GM12878 (cell line): ENCODE measurements around the gene HP1BP3. TPM values are rescaled to one million over a fixed set of nuclear protein-coding genes. Genes with fewer than 3 reads are reported as not detected.

ENCODE experiments used
- ATAC-seq: fragments of 200-7000 bp; cut with Tn5 transposase; 3 replicates; pipeline ENCODE4 v1.9.1; 2020; ENCODE audit warnings: mild to moderate bottlenecking, moderate library complexity
- BruUV-seq: library from RNA; stranded (reverse); fragments of 400-500 nt; replicated peaks from 2 replicates; lab custom pipeline; 2021; lab: Mats Ljungman, UMichigan
- CTCF ChIA-PET: fragments of 300-600 bp; sonication (Branson Sonifier 250); formaldehyde crosslinking; extraction: SDS; loops from one replicate; lab custom pipeline; 2021; ENCODE audit warnings: inconsistent platforms; lab: Yijun Ruan, JAX
- POLR2A ChIA-PET: fragments of 350-600 bp; formaldehyde crosslinking; extraction: SDS; loops from one replicate; lab custom pipeline; 2021; ENCODE audit warnings: inconsistent platforms; lab: Charles Lee
- RAD21 ChIA-PET: fragments of 300-600 bp; sonication (Branson Sonifier 250); formaldehyde crosslinking; loops from one replicate; lab custom pipeline; 2023; ENCODE audit warnings: antibody characterized with exemption; ENCODE audit not compliant: unreplicated experiment; lab: Charles Lee
- SMC1A ChIA-PET: fragments of 300-600 bp; sonication (Branson Sonifier 250); formaldehyde crosslinking; loops from one replicate; lab custom pipeline; 2023; ENCODE audit not compliant: unreplicated experiment, uncharacterized antibody; lab: Charles Lee
- DNase-seq: peaks from one replicate; pipeline ENCODE4 v3.0.0-alpha.2; 2011; ENCODE audit warnings: low read depth, low spot score
- FAIRE-seq: peaks from 3 replicates; lab custom pipeline; 2011; peaks lifted over from hg19 to GRCh38; lab: Jason Lieb, UNC
- H2AFZ ChIP-seq: 2 replicates; pipeline ENCODE4 v1.6.0; 2011; ENCODE audit warnings: low read depth, low read length, control low read depth; ENCODE audit not compliant: control insufficient read depth
- H3K27ac ChIP-seq: 2 replicates; pipeline ENCODE4 v1.5.1; 2011; ENCODE audit warnings: control low read depth; ENCODE audit not compliant: control insufficient read depth, insufficient read depth
- H3K27me3 ChIP-seq, 2 experiments: replicated peaks in 1 of 2; 2 replicates each; pipeline versions ENCODE4 v1.6.0 to v1.6.1; 2011; ENCODE audit warnings: low read length in 1 of 2; ENCODE audit not compliant: control insufficient read depth in 2 of 2, insufficient read depth in 2 of 2
- H3K36me3 ChIP-seq, 2 experiments: 2 replicates each; pipeline ENCODE4 v1.5.1; 2011; ENCODE audit warnings: low read length in 1 of 2; ENCODE audit not compliant: control insufficient read depth in 2 of 2, insufficient read depth in 2 of 2
- H3K4me1 ChIP-seq: 2 replicates; pipeline ENCODE4 v1.6.1; 2011; ENCODE audit warnings: mild to moderate bottlenecking, low read length, moderate library complexity, mixed read lengths; ENCODE audit not compliant: control insufficient read depth, insufficient read depth
- H3K4me2 ChIP-seq: 2 replicates; pipeline ENCODE4 v1.6.0; 2011; ENCODE audit warnings: control low read depth; ENCODE audit not compliant: control insufficient read depth, insufficient read depth
- H3K4me3 ChIP-seq: fragments of 200-600 bp; sonication (generic); 2 replicates; pipeline ENCODE4 v1.5.1; 2016
- H3K79me2 ChIP-seq: 2 replicates; pipeline ENCODE4 v1.6.0; 2011; ENCODE audit warnings: low read length; ENCODE audit not compliant: control insufficient read depth, insufficient read depth
- H3K9ac ChIP-seq: 2 replicates; pipeline ENCODE4 v1.8.0; 2011; ENCODE audit warnings: low read length, control low read depth, mixed read lengths; ENCODE audit not compliant: control insufficient read depth, insufficient read depth
- H3K9me3 ChIP-seq: replicated peaks from 3 replicates; pipeline ENCODE4 v1.5.1; 2011; ENCODE audit warnings: mild to moderate bottlenecking, low read length; ENCODE audit not compliant: control insufficient read depth, insufficient read depth
- H4K20me1 ChIP-seq: 2 replicates; pipeline ENCODE4 v1.6.0; 2011; ENCODE audit not compliant: control insufficient read depth, insufficient read depth
- HDAC6 ChIP-seq: fragments of 200-600 bp; sonication (generic); IDR thresholded peaks from one replicate; pipeline ENCODE4 v1.8.0; 2017; ENCODE audit warnings: antibody characterized with exemption; ENCODE audit not compliant: unreplicated experiment
- KDM1A ChIP-seq: fragments of 200-600 bp; sonication (generic); IDR thresholded peaks from 2 replicates; pipeline ENCODE4 v1.6.1; 2016; ENCODE audit warnings: borderline replicate concordance
- POU2F2 ChIP-seq: IDR thresholded peaks from 3 replicates; pipeline ENCODE4 v1.6.1; 2011; ENCODE audit warnings: low read depth, mild to moderate bottlenecking, low read length, borderline replicate concordance
- RAD21 ChIP-seq: IDR thresholded peaks from 2 replicates; pipeline ENCODE4 v1.6.1; 2011; ENCODE audit warnings: mild to moderate bottlenecking, low read depth, low read length, moderate library complexity; ENCODE audit not compliant: insufficient read depth
- RAD51 ChIP-seq: fragments of 450-650 bp; IDR thresholded peaks from 2 replicates; pipeline ENCODE4 v1.6.1; 2016; ENCODE audit warnings: moderate library complexity, mild to moderate bottlenecking, inconsistent platforms
- TAF1 ChIP-seq: IDR thresholded peaks from 2 replicates; pipeline ENCODE4 v1.6.1; 2011; ENCODE audit warnings: mild to moderate bottlenecking, low read depth, low read length, borderline replicate concordance
- ZNF274 ChIP-seq: IDR thresholded peaks from one replicate; pipeline ENCODE4 v1.8.0; 2011; ENCODE audit not compliant: insufficient read length, insufficient read depth
- WGBS: methylation state at CpG from one replicate; pipeline ENCODE4 v1.1.6; 2016; ENCODE audit warnings: low lambda C conversion rate; ENCODE audit not compliant: insufficient replicate concordance, insufficient coverage; ENCODE audit errors: missing lambda C conversion rate; 5-methylcytosine and 5-hydroxymethylcytosine counted together
- in situ Hi-C: fragments of 300-500 bp; cut with MboI; formaldehyde crosslinking; loops from 9 replicates; pipeline ENCODE4 v1.14.3; 2018; ENCODE audit warnings: mixed read lengths
- intact Hi-C: fragments of 100-400 bp; cut with micrococcal nuclease; formaldehyde crosslinking; loops from one replicate; pipeline ENCODE4 v1.14.2; 2022; ENCODE audit not compliant: unreplicated experiment
- polyA plus RNA-seq, 11 experiments: library from polyadenylated mRNA; depleted of rRNA in 4 of 11; unstranded in 6 of 11; stranded (reverse) in 5 of 11; fragments of >200 nt; fragmentation: Nextera tagmentation in 4 of 11; fragmentation: Illumina TruSeq in 1 of 11; extraction: Ambion mirVana in 4 of 11; extraction: Trizol in 1 of 11; gene quantifications; 1 replicate in 1 of 11; 2 replicates in 10 of 11; pipeline versions ENCODE4 v1.2.1 to v1.2.3, GENCODE V29; 2011 to 2016; ENCODE audit warnings: inconsistent platforms in 2 of 11, missing spikeins in 2 of 11, low read depth in 1 of 11
- total RNA-seq, 4 experiments: library from RNA; depleted of rRNA in 3 of 4; stranded (reverse); fragments of >200 nt in 3 of 4; fragmentation: Illumina TruSeq in 1 of 4; extraction: Trizol in 1 of 4; gene quantifications; 2 replicates each; pipeline versions ENCODE4 v1.2.1 to v1.2.3, GENCODE V29; 2013 to 2021
- TF ChIP-seq, protein P1 (sequence below): fragments of 150-350 bp; IDR thresholded peaks from 2 replicates; pipeline ENCODE4 v1.6.1; 2016; ENCODE audit warnings: low read depth, low read length
- TF ChIP-seq, protein P2 (sequence below): fragments of 450-650 bp; IDR thresholded peaks from 2 replicates; pipeline ENCODE4 v1.6.1; 2016; ENCODE audit warnings: mild to moderate bottlenecking
- TF ChIP-seq, protein P3 (sequence below): fragments of 450-650 bp; IDR thresholded peaks from 2 replicates; pipeline ENCODE4 v1.6.1; 2017; ENCODE audit warnings: borderline replicate concordance

The HP1BP3 gene
- total and polyA plus RNA-seq, 10 of the 15 experiments (the other 5 are each of a cell fraction or from before 2014, with no cell fraction given), result 32.6 to 188 (median 133) TPM

DNA sequence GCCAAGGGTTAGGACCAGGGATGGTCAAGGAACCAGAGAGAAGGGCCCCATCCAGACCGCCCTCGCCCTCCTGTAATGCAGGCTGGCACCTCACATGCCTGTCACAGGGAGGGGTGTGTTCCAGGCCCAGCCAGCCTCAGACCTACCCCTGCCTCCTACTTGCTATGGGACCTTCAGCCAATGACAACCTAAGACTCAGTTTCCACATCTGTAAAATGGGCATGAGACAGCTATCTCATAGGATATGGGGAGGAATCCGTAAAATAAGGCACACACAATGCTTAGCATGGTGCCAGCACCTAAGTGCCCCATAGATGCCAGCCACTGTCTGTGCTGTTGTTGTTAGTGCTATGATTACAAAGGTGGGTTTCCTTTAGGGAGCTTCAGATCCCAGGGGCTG, 77.2 kb downstream of the HP1BP3 start (continued):
- TF ChIP-seq, protein P1, sequence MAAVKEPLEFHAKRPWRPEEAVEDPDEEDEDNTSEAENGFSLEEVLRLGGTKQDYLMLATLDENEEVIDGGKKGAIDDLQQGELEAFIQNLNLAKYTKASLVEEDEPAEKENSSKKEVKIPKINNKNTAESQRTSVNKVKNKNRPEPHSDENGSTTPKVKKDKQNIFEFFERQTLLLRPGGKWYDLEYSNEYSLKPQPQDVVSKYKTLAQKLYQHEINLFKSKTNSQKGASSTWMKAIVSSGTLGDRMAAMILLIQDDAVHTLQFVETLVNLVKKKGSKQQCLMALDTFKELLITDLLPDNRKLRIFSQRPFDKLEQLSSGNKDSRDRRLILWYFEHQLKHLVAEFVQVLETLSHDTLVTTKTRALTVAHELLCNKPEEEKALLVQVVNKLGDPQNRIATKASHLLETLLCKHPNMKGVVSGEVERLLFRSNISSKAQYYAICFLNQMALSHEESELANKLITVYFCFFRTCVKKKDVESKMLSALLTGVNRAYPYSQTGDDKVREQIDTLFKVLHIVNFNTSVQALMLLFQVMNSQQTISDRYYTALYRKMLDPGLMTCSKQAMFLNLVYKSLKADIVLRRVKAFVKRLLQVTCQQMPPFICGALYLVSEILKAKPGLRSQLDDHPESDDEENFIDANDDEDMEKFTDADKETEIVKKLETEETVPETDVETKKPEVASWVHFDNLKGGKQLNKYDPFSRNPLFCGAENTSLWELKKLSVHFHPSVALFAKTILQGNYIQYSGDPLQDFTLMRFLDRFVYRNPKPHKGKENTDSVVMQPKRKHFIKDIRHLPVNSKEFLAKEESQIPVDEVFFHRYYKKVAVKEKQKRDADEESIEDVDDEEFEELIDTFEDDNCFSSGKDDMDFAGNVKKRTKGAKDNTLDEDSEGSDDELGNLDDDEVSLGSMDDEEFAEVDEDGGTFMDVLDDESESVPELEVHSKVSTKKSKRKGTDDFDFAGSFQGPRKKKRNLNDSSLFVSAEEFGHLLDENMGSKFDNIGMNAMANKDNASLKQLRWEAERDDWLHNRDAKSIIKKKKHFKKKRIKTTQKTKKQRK, result no peak
- TF ChIP-seq RAD21 (no peak), HDAC6 (no peak), KDM1A (no peak), ZNF274 (no peak)
- TF ChIP-seq, protein P2, sequence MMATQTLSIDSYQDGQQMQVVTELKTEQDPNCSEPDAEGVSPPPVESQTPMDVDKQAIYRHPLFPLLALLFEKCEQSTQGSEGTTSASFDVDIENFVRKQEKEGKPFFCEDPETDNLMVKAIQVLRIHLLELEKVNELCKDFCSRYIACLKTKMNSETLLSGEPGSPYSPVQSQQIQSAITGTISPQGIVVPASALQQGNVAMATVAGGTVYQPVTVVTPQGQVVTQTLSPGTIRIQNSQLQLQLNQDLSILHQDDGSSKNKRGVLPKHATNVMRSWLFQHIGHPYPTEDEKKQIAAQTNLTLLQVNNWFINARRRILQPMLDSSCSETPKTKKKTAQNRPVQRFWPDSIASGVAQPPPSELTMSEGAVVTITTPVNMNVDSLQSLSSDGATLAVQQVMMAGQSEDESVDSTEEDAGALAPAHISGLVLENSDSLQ, result no peak

DNA sequence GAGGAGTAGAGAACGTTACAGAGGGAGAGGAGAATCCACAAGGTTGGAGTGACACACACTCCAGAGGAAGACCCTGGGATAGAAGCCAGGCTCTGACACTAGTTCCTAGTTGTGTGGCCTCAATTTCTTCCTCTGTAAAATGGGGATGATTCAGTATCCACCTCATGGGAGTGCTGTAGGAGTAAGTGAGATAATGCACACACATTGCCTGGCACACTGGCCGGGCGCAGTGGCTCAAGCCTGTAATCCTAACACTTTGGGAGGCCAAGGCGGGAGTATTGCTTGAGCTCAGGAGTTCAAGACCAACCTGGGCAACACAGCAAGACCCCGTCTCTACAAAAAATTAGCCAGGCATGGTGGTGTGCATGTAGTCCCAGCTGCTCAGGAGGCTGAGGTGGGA, 78.2 kb downstream of the HP1BP3 start:
- DNase-seq (no peak), ATAC-seq (no peak), FAIRE-seq (no peak)
- H3K27ac ChIP-seq, result no peak overlapping the region
- 47% methylated on average over 5 of the region's 5 CpGs for WGBS
- ChIA-PET SMC1A (no interaction called here), CTCF (interaction anchor here (0.6 kb wide), 1 partner anchor 50 kb away, joined by 4 read pairs; no protein-coding TSS in a partner anchor), POLR2A (no interaction called here), RAD21 (no interaction called here)
- no peaks in the 10 kb centered on the region for H3K36me3 ChIP-seq
- intact Hi-C loops, result no loop called here
- no peak overlapping the region for H3K4me3 ChIP-seq
- H3K9me3 ChIP-seq, result no peaks in the 10 kb centered on the region
- H2AFZ ChIP-seq, result no peak overlapping the region
- in situ Hi-C loops, result no loop called here
- H3K9ac ChIP-seq, result no peak overlapping the region
- no peaks in the 10 kb centered on the region; a peak in 1 of 4 replicates for H3K27me3 ChIP-seq
- no peak overlapping the region for H3K4me2 ChIP-seq
- no peaks in the 10 kb centered on the region for H4K20me1 ChIP-seq
- no TSS peak for BruUV-seq
- H3K4me1 ChIP-seq, result no peaks in the 10 kb centered on the region
- TF ChIP-seq, protein P3, sequence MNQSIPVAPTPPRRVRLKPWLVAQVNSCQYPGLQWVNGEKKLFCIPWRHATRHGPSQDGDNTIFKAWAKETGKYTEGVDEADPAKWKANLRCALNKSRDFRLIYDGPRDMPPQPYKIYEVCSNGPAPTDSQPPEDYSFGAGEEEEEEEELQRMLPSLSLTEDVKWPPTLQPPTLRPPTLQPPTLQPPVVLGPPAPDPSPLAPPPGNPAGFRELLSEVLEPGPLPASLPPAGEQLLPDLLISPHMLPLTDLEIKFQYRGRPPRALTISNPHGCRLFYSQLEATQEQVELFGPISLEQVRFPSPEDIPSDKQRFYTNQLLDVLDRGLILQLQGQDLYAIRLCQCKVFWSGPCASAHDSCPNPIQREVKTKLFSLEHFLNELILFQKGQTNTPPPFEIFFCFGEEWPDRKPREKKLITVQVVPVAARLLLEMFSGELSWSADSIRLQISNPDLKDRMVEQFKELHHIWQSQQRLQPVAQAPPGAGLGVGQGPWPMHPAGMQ, result no peak
- TF ChIP-seq TAF1 (no peak), POU2F2 (no peak), RAD51 (no peak)
- no peaks in the 10 kb centered on the region for H3K79me2 ChIP-seq
